ENCODE data around the gene GOLGA8A.

GOLGA8A gene, protein sequence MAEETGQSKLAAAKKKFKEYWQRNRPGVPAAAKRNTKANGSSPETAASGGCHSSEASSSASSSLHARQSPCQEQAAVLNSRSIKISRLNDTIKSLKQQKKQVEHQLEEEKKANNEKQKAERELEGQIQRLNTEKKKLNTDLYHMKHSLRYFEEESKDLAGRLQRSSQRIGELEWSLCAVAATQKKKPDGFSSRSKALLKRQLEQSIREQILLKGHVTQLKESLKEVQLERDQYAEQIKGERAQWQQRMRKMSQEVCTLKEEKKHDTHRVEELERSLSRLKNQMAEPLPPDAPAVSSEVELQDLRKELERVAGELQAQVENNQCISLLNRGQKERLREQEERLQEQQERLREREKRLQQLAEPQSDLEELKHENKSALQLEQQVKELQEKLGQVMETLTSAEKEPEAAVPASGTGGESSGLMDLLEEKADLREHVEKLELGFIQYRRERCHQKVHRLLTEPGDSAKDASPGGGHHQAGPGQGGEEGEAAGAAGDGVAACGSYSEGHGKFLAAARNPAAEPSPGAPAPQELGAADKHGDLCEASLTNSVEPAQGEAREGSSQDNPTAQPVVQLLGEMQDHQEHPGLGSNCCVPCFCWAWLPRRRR

DNA sequence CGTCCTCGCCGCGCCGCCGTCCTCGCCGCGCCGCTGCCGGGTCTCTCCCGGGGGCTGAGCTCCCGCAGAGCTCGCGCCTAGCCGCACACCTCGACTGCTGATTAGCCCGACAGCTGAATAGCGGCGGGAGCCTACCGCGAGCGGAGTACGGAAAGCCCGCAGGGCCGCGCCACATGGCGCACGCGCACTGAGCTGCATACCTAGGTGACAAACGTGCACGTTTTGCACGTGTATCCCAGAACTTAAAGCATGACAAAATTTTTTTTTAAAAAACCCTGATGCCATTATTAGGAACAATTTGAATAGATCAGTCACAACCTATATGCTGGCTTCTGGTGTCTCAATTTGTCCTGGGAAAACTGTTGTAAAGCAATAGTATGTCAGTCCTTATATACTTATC is at the start of gene GOLGA8A:
TSS of gene GOLGA8A (minus strand) at position 122 of the 400 bp plus-strand sequence. CDS start 48,117 bp downstream, outside the sequence.
- CTCF ChIA-PET, result no interaction called here
- peak; percentile 59 for DNase-seq (ENCODE audit: low spot score)
- peak within 1 kb of the TSS; percentile 68 for H3K27ac ChIP-seq
- TF ChIP-seq, protein P1, sequence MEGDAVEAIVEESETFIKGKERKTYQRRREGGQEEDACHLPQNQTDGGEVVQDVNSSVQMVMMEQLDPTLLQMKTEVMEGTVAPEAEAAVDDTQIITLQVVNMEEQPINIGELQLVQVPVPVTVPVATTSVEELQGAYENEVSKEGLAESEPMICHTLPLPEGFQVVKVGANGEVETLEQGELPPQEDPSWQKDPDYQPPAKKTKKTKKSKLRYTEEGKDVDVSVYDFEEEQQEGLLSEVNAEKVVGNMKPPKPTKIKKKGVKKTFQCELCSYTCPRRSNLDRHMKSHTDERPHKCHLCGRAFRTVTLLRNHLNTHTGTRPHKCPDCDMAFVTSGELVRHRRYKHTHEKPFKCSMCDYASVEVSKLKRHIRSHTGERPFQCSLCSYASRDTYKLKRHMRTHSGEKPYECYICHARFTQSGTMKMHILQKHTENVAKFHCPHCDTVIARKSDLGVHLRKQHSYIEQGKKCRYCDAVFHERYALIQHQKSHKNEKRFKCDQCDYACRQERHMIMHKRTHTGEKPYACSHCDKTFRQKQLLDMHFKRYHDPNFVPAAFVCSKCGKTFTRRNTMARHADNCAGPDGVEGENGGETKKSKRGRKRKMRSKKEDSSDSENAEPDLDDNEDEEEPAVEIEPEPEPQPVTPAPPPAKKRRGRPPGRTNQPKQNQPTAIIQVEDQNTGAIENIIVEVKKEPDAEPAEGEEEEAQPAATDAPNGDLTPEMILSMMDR (conservative IDR thresholded peaks at IDR 0.05; ENCODE audit: low read depth), result no peak
- POLR2A ChIA-PET (ENCODE audit: low non-redundant PET), result no interaction called here

DNA sequence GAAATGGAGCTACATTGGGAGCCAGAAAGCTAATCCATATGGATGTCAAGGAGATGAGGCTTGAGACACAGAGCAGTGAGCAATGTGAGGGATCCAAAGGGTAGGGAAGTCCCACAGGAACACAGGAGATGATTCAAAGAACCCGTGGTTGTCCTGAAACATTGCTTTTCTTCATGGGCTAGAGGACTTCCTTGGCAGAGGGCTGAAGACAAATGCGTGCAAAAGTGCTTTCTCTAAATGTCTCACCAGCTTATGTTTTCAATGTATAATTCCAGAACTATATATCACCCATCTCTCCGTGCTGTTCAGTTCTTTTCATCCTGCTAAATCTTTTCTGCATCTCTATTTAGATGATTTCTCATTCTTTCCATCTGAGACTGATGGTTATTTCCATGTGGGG is 46.0 kb upstream of the GOLGA8A start:
- TF ChIP-seq, protein P1 (conservative IDR thresholded peaks at IDR 0.05; ENCODE audit: low read depth), result no peak
- ChIA-PET POLR2A (ENCODE audit: low non-redundant PET) (no interaction called here), CTCF (interaction anchor here (0.9 kb wide), 1 partner anchor 10 kb away, joined by 3 read pairs; no protein-coding TSS in a partner anchor)
- DNase-seq (ENCODE audit: low spot score), result no peak
- H3K27ac ChIP-seq, result no peak overlapping the region

DNA sequence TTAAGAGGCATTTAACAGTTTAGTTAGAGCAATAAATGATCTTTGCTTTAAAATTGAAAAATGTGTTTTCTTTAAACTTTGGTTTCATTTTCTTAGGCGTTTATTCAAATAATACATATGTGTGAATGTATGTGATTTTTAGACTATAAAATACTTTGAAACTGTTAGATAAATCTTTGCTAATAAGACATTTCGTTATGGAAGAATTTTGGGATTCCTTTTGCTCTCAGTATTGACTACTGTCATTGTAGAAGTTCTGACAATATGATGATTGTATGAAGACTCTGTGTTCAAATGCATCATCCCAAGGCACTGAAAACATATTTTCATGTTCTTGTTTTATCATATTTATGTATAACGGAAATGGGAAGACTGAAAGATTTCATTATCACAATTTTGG is 43.8 kb upstream of the GOLGA8A start:
- CTCF ChIA-PET, result no interaction called here
- TF ChIP-seq, protein P1 (conservative IDR thresholded peaks at IDR 0.05; ENCODE audit: low read depth), result no peak
- H3K27ac ChIP-seq, result no peak overlapping the region
- POLR2A ChIA-PET (ENCODE audit: low non-redundant PET), result no interaction called here
- no peak for DNase-seq (ENCODE audit: low spot score)

DNA sequence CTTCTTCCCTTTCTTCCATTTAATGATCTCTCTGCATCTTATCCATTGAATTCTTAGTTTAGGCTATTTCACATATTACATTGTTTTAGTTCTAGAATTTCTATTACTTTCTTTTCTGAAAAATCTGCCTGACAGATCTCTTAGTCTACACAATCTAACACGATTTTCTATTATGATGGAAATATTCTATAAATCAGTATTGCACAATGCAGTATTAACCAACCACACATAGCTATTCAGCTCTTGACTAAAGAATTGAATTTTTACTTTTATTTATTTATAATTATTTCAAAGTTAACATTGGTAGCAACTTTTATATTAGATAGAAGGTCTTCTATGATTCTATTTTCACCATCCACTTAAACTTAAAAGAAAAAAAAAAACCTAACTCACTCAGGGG is 36.2 kb upstream of the GOLGA8A start:
- POLR2A ChIA-PET (ENCODE audit: low non-redundant PET), result no interaction called here
- DNase-seq (ENCODE audit: low spot score), result no peak
- TF ChIP-seq, protein P1 (conservative IDR thresholded peaks at IDR 0.05; ENCODE audit: low read depth), result no peak
- CTCF ChIA-PET, result interaction anchor here (1.0 kb wide), 1 partner anchor 10 kb away, joined by 3 read pairs; no protein-coding TSS in a partner anchor
- H3K27ac ChIP-seq, result no peak overlapping the region

DNA sequence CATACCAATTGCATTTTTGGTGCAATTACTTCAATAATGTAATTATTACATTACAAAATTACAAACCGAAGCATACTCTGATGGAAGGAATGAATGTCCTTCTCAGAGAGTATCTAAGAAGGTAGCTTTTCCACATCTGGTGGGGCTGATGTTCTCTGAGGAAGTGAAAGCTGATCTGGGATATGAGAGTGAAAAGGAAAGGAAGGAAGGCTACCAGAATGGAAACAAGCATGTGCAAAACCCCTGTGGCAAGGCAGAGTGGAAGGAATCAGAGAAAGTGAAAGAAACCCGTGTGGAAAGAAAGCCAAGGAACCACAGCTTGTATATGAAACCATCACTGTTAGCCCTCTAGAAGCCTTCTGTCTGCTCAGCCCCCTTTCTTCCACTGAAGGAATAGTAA is 35.3 kb upstream of the GOLGA8A start:
- TF ChIP-seq, protein P1 (conservative IDR thresholded peaks at IDR 0.05; ENCODE audit: low read depth), result no peak
- no peak for DNase-seq (ENCODE audit: low spot score)
- CTCF ChIA-PET, result no interaction called here
- POLR2A ChIA-PET (ENCODE audit: low non-redundant PET), result no interaction called here
- no peak overlapping the region for H3K27ac ChIP-seq

DNA sequence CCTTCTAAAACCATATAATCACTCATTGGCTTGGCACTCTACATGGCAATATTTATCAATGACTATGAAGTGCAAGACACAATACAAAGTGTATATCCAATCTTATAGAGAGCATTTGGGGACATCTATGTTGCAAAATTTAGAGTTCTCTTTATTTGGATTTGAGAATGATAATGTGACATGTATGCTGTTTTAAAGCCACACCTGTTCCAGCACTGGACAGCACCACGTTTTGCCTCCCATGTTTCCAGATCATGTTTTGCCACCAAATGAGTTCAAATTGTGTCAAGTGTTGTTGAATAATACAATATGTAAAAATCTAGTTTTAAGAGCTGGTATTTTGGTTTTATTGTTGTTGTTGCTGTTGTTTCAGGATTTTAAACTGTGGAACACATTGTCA is 33.3 kb upstream of the GOLGA8A start:
- no peak overlapping the region for H3K27ac ChIP-seq
- ChIA-PET POLR2A (ENCODE audit: low non-redundant PET) (no interaction called here), CTCF (no interaction called here)
- no peak for DNase-seq (ENCODE audit: low spot score)
- TF ChIP-seq, protein P1 (conservative IDR thresholded peaks at IDR 0.05; ENCODE audit: low read depth), result no peak
